ENCODE results near the gene PRSS53.

The PRSS53 gene

DNA sequence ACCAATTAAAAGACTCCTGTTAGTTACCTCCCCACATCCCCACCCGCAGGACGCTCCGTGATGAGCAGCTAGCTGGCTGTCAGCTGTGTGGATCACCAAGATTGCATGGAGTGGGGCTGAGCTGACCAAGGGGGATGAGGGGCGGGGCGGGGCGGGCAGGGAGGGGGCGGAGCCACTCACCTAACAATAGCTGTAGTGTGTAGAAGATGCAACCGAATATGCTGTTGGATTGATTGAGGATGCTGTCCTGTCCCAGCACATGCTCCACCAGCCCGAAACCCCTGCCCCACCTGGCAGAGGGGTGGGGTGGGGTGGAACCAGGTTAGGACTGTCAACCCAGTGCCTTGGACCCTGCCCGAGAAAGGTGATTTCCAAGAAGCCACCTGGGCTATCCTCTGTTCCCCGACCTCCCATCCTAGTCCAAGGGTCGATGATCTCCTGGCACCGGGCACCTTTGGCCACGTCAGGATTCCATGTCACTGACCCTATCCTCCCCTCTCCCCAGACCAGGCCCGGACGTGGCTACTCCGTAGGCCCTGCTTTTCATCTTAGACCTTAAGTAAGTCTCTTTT is 4.5 kb upstream of the PRSS53 start:
- DNase-seq, result no peak

- DNase-seq, result no peak
These were observed 3.6 kb upstream of the PRSS53 start for GRCh38 chr16:31092330-31092729.

DNA sequence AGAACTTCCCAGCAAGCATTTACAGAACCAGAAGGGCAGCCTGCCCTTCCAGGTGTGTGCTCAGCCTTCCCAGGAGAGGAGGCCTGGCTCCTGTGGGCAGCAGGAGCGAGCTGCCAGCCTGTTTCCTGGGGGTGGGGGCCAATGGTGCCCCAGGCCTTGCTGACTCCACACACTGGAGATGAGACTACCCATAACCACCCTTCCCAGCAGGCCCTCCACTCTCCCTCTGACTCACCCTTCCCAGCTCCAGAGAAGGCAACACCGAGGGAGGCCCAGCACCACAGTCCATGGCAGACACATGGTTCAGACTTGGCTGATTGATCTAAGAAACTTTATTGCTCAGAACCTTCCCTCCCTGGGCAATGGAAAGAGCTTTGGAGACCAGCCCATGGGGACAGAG is 1.8 kb upstream of the PRSS53 start:
- no peak for DNase-seq

DNA sequence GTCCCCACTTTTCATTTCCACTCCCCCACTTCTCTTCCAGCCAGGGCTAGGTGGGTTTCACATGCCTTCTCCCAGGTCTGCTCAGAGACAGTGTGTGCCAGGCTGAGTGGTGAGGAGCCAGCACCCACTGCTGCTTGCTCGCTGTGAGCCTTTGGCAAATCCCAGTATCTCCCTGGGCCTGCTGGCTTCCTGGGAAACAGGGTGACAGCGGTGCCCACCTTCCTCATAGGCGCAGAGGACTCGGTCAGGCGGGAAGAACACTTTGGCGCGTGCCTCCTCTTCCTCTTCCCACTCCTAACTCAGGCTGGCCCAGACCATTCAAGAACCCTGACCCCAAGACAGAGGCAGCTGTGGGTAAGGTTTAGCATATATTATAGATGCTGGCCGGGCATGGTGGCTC is 456 bp upstream of the PRSS53 start:
- no peak for DNase-seq

GRCh38 chr16:31087971-31088370 is 772 bp downstream of the PRSS53 start:
- DNase-seq, result no peak

DNA sequence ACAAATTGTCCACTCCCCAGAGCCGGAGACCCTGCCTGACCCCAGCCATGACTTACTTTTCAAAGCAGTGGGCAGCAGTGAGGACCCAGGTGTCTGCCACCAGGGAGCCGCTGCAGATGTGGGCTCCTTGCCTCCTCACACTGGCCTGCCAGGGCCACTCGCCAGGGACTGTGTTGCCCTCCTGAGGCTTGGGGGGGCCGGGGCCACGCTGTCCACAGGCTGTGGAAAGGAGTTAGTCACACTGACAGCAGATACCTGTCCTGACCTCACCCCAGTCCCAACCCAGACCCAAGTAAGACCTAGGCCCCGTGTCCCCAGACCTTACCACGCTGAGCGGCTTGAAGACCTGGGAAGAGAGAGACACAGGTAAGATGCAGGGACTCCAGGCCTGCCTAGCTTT is 1.3 kb downstream of the PRSS53 start:
- no peak for DNase-seq

DNA sequence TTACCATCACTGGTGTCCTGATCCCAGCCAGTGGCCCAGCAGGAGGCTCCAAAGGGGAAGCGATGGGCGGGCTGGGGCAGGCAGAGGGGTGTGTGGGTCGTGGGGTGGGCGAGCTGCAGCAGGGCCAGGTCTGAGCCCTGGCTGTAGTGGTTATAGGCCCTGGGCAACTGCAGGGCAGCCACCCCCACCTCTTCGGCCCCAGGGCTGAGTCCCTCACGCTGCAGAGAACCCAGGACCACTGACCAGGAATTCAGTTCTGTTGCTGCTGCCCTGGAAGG is 2.2 kb downstream of the PRSS53 start:
- no peak for DNase-seq

DNA sequence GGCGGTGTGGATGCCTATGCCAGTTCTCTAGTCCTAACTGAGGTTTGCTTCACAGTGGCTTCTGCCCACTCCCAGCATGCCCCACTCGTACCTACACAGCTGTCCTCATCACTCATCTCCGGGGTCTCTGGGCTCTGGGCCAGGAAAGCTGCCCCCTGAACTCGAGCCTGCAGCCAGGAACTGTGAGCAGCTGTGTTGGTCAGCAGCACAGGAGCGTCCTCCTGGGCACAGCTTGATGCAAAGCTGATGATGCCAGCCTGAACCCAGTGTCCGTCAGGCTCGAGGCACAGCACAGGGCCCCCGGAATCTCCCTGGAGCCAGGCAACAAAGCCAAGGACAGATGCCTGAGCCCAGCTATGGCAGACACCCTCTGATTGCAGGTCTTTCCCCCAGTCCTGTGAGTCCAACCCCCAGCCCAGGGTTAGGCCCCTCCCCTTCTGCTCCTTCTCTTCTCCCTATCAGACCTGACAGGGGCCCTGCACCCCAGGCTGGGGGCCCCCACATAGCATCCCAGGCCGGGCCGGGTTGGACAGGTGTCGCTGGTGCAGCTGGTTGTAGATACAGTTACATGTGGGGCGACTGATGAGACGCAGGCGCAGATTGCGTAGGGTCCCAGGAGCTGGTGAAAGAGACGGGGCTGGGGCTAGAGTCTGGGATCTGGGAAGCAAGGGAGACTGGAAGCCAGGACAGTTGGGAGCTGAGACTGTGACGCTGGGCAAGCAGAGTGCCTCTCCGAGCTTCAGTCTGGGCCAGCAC is 2.7 kb downstream of the PRSS53 start:
- no peak for DNase-seq

DNA sequence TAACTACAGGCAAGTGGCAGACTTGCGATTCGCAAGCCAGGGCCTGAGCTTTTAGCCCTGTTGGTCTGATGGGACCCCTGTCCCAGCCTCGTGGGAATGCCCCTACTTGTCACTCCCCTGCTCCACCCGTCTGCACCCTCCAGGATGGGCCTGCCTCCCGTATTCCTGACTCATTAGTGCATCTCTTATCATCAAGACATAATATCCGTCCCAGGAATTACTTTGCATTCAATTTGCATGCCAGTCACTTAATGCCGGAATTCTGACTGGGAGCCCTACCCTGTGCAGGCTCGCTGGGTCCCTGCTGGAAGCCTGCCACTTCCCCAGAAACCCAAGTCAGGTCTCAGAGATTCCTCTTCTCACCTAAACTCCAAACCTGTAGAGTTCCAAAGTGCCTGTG is 3.3 kb downstream of the PRSS53 start:
- DNase-seq, result no peak

- no peak for DNase-seq
These were observed 4.0 kb downstream of the PRSS53 start for GRCh38 chr16:31084584-31085302.

- no peak for DNase-seq
These were observed 4.8 kb downstream of the PRSS53 start for GRCh38 chr16:31083981-31084380.

GRCh38 chr16:31083556-31083955 is 5.2 kb downstream of the PRSS53 start:
- DNase-seq, result no peak

DNA sequence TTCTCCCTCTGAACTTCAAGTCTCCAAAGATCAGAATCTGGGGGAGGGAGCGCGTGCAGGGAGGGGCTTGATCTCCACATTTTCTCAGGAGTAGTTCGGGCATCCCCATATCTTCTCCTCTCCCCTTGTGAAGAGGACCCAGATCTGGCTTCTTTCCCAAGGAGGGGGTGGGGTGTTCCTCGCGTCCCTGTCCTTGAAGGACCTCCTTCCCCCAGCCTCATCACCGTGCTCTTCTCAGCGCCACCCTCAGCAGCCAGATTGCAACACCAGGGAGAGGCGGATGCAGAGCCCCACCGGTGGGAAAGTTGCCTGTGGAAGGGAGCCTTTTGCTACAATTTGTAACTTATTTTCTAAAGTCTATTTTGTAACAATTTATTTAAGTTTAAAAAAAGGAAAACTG is 5.7 kb downstream of the PRSS53 start:
- DNase-seq, result no peak

DNA sequence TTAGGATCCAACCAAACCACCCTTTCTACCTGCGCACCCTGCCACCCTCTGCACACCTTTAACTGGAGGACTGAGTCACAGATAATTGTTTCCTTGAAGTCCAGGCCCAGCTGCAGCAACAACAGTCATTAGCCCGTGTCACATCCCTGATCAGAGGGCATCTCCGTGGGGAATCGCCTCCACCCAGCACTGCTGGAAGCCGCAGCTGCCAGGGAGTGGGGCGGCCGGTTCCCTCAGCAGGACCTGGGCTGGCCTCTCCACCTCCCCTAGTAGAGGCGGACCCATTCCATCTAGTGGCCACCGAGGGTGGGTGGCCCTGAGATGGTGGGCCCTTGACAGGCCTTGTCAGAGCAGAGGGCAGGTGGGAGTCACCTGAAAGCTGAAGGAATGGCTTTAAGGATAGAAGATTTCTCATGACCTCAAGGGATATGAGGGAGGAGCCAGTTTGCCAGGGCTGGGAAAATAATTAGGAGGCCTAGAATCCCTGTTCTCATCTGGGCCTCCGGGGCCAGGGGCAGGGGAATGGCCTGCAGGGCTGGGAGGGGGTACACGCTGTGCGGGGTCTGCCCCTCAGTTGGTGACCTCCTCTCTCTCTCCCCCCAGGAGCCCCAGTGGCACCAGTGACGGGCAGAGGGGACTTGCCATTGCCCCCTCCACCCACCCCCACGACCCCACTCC is 6.2 kb downstream of the PRSS53 start:
- no peak for DNase-seq

DNA sequence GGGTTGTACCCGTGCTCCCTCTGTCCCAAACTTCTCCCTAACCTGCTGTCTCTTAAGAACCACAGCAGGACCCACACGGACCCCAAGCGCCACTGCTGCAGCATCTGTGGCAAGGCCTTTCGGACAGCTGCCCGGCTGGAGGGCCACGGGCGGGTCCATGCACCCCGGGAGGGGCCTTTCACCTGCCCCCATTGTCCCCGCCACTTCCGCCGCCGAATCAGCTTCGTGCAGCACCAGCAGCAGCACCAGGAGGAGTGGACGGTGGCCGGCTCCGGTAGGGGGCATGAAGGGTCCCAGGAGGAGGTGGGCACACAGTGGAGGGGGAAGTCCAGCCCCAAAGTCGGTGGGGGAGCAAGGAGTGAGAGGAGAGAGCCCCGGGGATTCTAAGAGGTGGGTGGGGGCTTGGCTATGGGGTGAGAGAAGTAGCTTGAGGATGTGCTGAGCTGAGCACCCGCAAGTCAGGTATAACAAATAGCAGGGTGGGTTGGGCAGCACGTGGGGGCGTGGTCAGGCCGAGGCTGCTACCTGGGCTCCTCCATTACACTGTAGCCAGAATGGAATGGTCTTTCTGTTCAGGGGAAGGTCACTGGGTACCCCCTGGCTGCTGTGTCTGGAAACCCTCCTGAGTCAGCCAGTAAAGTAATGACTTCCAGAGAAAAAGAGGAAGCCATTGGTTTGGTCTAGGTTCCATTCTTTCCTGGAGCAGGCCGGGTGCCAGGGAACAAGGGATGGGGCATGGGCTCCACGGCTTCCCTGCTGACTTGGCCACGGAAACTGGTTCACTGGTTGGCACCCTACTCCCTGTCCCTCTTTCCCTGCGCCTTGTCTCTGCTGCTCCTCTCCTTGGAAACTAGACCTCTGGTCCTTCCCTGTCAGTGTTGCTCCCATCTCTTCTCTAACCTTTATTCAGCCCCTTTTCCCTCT is 7.1 kb downstream of the PRSS53 start:
- no peak for DNase-seq

DNA sequence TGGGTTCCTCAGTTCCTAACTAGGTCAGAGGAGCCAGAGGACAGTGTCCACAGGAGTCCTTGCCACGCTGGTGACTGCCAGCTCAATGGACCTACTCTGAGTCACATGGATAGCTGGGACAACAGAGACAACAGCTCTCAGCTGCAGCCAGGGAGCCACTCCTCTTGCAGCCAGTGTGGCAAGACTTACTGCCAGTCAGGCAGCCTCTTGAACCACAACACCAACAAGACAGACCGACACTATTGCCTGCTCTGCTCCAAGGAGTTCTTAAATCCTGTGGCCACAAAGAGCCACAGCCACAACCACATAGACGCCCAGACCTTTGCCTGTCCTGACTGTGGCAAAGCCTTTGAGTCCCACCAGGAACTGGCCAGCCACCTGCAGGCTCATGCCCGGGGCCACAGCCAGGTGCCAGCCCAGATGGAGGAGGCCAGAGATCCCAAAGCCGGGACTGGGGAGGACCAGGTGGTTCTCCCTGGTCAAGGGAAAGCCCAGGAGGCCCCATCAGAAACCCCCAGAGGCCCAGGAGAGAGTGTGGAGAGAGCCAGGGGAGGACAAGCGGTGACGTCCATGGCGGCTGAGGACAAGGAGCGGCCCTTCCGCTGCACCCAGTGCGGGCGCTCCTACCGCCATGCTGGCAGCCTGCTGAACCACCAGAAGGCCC is 7.9 kb downstream of the PRSS53 start:
- DNase-seq, result no peak

GRCh38 chr16:31080035-31080629 is 8.6 kb downstream of the PRSS53 start:
- no peak for DNase-seq

- DNase-seq, result no peak
These were observed 9.3 kb downstream of the PRSS53 start for GRCh38 chr16:31079342-31079944.

DNA sequence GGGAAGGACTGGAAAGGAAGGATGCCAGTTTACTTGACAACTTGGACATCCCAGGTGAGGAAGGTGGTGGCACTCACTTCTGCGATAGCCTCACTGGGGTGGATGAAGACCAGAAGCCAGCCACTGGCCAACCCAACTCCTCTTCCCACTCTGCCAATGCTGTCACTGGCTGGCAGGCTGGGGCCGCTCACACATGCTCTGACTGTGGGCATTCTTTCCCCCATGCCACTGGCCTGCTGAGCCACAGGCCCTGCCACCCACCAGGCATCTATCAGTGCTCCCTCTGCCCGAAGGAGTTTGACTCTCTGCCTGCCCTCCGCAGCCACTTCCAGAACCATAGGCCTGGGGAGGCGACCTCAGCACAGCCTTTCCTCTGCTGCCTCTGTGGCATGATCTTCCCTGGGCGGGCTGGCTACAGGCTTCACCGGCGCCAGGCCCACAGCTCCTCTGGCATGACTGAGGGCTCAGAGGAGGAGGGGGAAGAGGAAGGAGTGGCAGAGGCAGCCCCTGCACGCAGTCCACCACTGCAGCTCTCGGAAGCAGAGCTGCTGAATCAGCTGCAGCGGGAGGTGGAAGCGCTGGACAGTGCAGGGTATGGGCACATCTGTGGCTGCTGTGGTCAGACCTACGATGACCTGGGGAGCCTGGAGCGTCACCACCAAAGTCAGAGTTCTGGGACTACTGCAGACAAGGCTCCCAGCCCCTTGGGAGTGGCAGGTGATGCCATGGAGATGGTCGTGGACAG is 10.0 kb downstream of the PRSS53 start:
- DNase-seq, result no peak

- no peak for DNase-seq
These were observed 10.9 kb downstream of the PRSS53 start for GRCh38 chr16:31077592-31078396.

All from activated naive CD4-positive, alpha-beta T cell treated with anti-CD3 and anti-CD28 coated beads, Interleukin-2, amount 50 U/mL, for 16 hours (primary cell).